ENCODE results near the gene APPBP2.

Gene APPBP2

DNA sequence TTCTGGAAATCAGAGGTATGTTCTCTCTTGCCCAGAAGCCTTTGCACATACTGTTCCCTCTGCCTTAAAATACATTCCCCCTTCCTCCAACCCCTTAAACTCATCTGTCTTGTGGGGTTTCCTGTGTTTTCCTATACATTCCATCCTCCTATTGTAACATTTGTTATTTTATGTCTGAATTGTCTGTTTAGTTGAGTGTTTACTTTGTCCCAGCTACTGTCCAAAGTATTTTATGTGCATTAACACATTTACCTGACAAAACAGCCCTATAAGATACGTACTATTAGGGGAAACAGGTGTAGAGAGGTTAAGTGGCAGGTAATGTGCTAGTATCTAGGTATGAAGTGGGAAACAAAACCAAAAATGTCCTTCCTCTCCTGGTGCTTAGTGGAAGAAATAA, 61.7 kb downstream of the APPBP2 start:
- no CpG with 5 or more reads among the region's 1 CpG for WGBS (ENCODE audit: insufficient coverage, insufficient read length)
- Histone ChIP-seq H3K4me1 (ENCODE audit: control insufficient read depth, insufficient read depth, low read length) (no peaks in the 10 kb centered on the region; the same call in 1 of the 2 replicates), H3K27me3 (ENCODE audit: control insufficient read depth, insufficient read depth, low read length) (no peaks in the 10 kb centered on the region), H3K27ac (ENCODE audit: low read length) (no peak overlapping the region), H3K9me3 (ENCODE audit: control insufficient read depth, insufficient read depth, low read length) (no peaks in the 10 kb centered on the region), H3K4me3 (ENCODE audit: low read length) (no peak overlapping the region), H3K36me3 (ENCODE audit: control insufficient read depth, insufficient read depth, low read length) (no peaks in the 10 kb centered on the region)
- DNase-seq (ENCODE audit: low read depth, low spot score) = no peak

DNA sequence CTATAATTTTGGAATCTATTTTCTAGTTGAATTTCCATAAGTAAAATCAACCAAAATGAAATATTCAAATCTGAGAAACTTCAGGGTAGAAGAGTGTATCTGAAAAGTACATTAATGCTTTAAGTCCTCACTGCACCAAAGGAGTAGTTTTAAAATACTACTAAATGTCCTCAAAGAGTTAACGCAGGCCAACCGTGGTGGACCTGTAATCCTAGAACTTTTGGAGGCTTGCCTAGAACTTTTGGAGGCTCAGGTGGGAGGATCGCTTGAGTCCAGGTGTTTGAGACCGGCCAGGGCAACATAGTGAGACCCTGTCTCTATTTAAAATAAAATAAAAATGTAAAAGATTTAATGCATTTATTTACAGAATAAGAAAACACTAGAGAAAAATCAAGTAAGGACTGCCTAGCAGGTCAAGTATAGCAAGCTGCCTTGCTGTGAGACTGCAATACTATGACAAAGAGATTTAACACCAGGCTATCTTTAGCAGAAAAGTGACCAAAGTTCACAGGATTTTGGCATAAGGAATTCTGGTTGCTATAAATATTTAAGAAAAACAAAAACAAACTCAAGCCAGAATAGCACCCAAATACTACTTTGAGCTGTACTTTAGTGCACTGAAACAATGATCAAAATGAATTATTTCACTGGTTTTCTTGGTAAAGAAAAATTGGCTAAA, 62.7 kb downstream of the APPBP2 start:
- no peaks in the 10 kb centered on the region; the same call in 1 of the 2 replicates for H3K4me1 ChIP-seq (ENCODE audit: control insufficient read depth, insufficient read depth, low read length)
- H3K9me3 ChIP-seq (ENCODE audit: control insufficient read depth, insufficient read depth, low read length) = no peaks in the 10 kb centered on the region
- H3K36me3 ChIP-seq (ENCODE audit: control insufficient read depth, insufficient read depth, low read length) = no peaks in the 10 kb centered on the region
- no peak overlapping the region for H3K27ac ChIP-seq (ENCODE audit: low read length)
- WGBS (ENCODE audit: insufficient coverage, insufficient read length) = no CpG with 5 or more reads among the region's 4 CpGs
- DNase-seq (ENCODE audit: low read depth, low spot score) = no peak
- H3K27me3 ChIP-seq (ENCODE audit: control insufficient read depth, insufficient read depth, low read length) = no peaks in the 10 kb centered on the region
- H3K4me3 ChIP-seq (ENCODE audit: low read length) = no peak overlapping the region

DNA sequence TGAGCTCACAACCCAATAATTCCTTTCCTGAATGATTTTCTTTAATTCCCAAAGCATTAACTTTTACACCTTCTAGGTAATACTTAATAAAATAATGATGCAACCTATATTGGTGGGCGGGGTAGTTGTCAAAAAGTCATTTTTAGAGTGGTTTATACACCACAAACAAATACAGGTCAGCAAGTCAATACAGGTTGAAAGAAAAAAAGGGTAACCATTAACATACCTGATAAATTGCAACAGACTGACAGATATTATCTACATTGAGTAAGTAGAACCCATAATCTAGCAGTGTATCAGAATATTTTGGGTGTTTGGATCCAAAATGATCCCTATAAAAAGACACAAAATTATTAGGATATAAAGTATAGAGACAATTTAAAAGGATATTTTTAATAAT, 64.5 kb downstream of the APPBP2 start:
- no peaks in the 10 kb centered on the region for H3K36me3 ChIP-seq (ENCODE audit: control insufficient read depth, insufficient read depth, low read length)
- WGBS (ENCODE audit: insufficient coverage, insufficient read length) = no CpG with 5 or more reads among the region's 1 CpG
- H3K4me3 ChIP-seq (ENCODE audit: low read length) = no peak overlapping the region
- no peaks in the 10 kb centered on the region; the same call in 1 of the 2 replicates for H3K4me1 ChIP-seq (ENCODE audit: control insufficient read depth, insufficient read depth, low read length)
- H3K27me3 ChIP-seq (ENCODE audit: control insufficient read depth, insufficient read depth, low read length) = no peaks in the 10 kb centered on the region
- no peak for DNase-seq (ENCODE audit: low read depth, low spot score)
- no peaks in the 10 kb centered on the region for H3K9me3 ChIP-seq (ENCODE audit: control insufficient read depth, insufficient read depth, low read length)
- H3K27ac ChIP-seq (ENCODE audit: low read length) = no peak overlapping the region

- Histone ChIP-seq H3K4me1 (ENCODE audit: control insufficient read depth, insufficient read depth, low read length) (no peaks in the 10 kb centered on the region; the same call in 1 of the 2 replicates), H3K4me3 (ENCODE audit: low read length) (no peak overlapping the region), H3K36me3 (ENCODE audit: control insufficient read depth, insufficient read depth, low read length) (0 out of 2 replicates have a peak, but pooled peaks cover 3% of the 10 kb centered on the region), H3K27ac (ENCODE audit: low read length) (no peak overlapping the region), H3K9me3 (ENCODE audit: control insufficient read depth, insufficient read depth, low read length) (no peaks in the 10 kb centered on the region), H3K27me3 (ENCODE audit: control insufficient read depth, insufficient read depth, low read length) (no peaks in the 10 kb centered on the region)
- WGBS (ENCODE audit: insufficient coverage, insufficient read length) = no CpG with 5 or more reads among the region's 2 CpGs
- DNase-seq (ENCODE audit: low read depth, low spot score) = no peak
Observed at GRCh38 chr17:60457148-60457547, 68.9 kb downstream of the APPBP2 start.

- no CpG with 5 or more reads among the region's 4 CpGs for WGBS (ENCODE audit: insufficient coverage, insufficient read length)
- no peak for DNase-seq (ENCODE audit: low read depth, low spot score)
- Histone ChIP-seq H3K27ac (ENCODE audit: low read length) (no peak overlapping the region), H3K4me1 (ENCODE audit: control insufficient read depth, insufficient read depth, low read length) (no peaks in the 10 kb centered on the region; the same call in 1 of the 2 replicates), H3K36me3 (ENCODE audit: control insufficient read depth, insufficient read depth, low read length) (0 out of 2 replicates have a peak, but pooled peaks cover 3% of the 10 kb centered on the region), H3K9me3 (ENCODE audit: control insufficient read depth, insufficient read depth, low read length) (no peaks in the 10 kb centered on the region), H3K27me3 (ENCODE audit: control insufficient read depth, insufficient read depth, low read length) (no peaks in the 10 kb centered on the region), H3K4me3 (ENCODE audit: low read length) (no peak overlapping the region)
Observed at GRCh38 chr17:60455378-60455777, 70.7 kb downstream of the APPBP2 start.

DNA sequence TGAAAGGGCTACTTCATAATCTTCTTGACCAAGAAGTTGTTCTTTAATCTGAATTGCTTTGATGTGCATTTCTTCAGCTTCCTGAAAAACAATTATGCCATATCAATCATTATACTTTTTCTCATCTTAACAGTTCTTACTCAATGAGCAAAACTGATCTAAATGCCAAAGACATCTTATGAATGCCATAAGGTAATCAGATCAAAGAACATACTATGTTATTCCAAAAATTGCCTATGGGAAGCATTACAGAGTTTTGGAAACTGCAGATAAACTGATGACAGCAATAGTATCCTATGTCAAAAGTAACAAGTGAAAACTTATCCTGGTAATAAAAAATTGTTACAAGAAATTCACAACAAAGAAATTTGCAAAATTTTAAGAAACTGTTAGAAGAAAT, 74.1 kb downstream of the APPBP2 start:
- Histone ChIP-seq H3K27ac (ENCODE audit: low read length) (no peak overlapping the region), H3K4me3 (ENCODE audit: low read length) (no peak overlapping the region), H3K4me1 (ENCODE audit: control insufficient read depth, insufficient read depth, low read length) (no peaks in the 10 kb centered on the region), H3K36me3 (ENCODE audit: control insufficient read depth, insufficient read depth, low read length) (peaks cover 5% of the 10 kb centered on the region; the same call in 1 of the 2 replicates), H3K27me3 (ENCODE audit: control insufficient read depth, insufficient read depth, low read length) (no peaks in the 10 kb centered on the region), H3K9me3 (ENCODE audit: control insufficient read depth, insufficient read depth, low read length) (no peaks in the 10 kb centered on the region)
- no peak for DNase-seq (ENCODE audit: low read depth, low spot score)

GRCh38 chr17:60451071-60451470, 75.0 kb downstream of the APPBP2 start:
- H3K27me3 ChIP-seq (ENCODE audit: control insufficient read depth, insufficient read depth, low read length) = no peaks in the 10 kb centered on the region
- H3K4me3 ChIP-seq (ENCODE audit: low read length) = no peak overlapping the region
- peaks cover 5% of the 10 kb centered on the region; the same call in 1 of the 2 replicates for H3K36me3 ChIP-seq (ENCODE audit: control insufficient read depth, insufficient read depth, low read length)
- WGBS (ENCODE audit: insufficient coverage, insufficient read length) = no CpG with 5 or more reads among the region's 1 CpG
- no peaks in the 10 kb centered on the region for H3K4me1 ChIP-seq (ENCODE audit: control insufficient read depth, insufficient read depth, low read length)
- no peak for DNase-seq (ENCODE audit: low read depth, low spot score)
- no peak overlapping the region for H3K27ac ChIP-seq (ENCODE audit: low read length)
- H3K9me3 ChIP-seq (ENCODE audit: control insufficient read depth, insufficient read depth, low read length) = no peaks in the 10 kb centered on the region

DNA sequence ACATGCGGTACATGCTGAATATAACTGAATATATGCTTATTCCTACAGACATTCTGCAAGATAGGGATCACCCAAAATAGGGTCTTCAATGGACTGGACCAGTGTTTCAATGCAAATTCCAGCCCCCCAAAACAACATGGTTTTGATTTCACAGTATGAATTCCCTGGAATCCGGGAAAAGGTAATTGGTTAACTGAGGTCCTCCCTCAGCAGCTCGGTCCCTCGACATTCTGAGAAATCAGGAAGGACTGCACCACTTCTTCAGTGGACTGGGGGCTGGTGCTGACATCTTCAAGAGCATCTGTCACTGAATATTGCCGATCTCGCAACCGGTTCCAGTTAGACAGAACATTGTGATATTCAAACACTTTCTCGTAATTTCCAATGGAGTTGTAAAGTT, 78.7 kb downstream of the APPBP2 start:
- no peaks in the 10 kb centered on the region for H3K27me3 ChIP-seq (ENCODE audit: control insufficient read depth, insufficient read depth, low read length)
- no peak overlapping the region for H3K4me3 ChIP-seq (ENCODE audit: low read length)
- no peak for DNase-seq (ENCODE audit: low read depth, low spot score)
- no CpG with 5 or more reads among the region's 8 CpGs for WGBS (ENCODE audit: insufficient coverage, insufficient read length)
- no peaks in the 10 kb centered on the region for H3K4me1 ChIP-seq (ENCODE audit: control insufficient read depth, insufficient read depth, low read length)
- no peaks in the 10 kb centered on the region for H3K9me3 ChIP-seq (ENCODE audit: control insufficient read depth, insufficient read depth, low read length)
- no peak overlapping the region for H3K27ac ChIP-seq (ENCODE audit: low read length)
- H3K36me3 ChIP-seq (ENCODE audit: control insufficient read depth, insufficient read depth, low read length) = peaks cover 3% of the 10 kb centered on the region; the same call in 1 of the 2 replicates

- H3K27me3 ChIP-seq (ENCODE audit: control insufficient read depth, insufficient read depth, low read length) = no peaks in the 10 kb centered on the region
- no peak overlapping the region for H3K27ac ChIP-seq (ENCODE audit: low read length)
- H3K36me3 ChIP-seq (ENCODE audit: control insufficient read depth, insufficient read depth, low read length) = peaks cover 3% of the 10 kb centered on the region; the same call in 1 of the 2 replicates
- no peak for DNase-seq (ENCODE audit: low read depth, low spot score)
- no peak overlapping the region for H3K4me3 ChIP-seq (ENCODE audit: low read length)
- no peaks in the 10 kb centered on the region for H3K4me1 ChIP-seq (ENCODE audit: control insufficient read depth, insufficient read depth, low read length)
- H3K9me3 ChIP-seq (ENCODE audit: control insufficient read depth, insufficient read depth, low read length) = no peaks in the 10 kb centered on the region
Observed at GRCh38 chr17:60445144-60445543, 80.9 kb downstream of the APPBP2 start.

DNA sequence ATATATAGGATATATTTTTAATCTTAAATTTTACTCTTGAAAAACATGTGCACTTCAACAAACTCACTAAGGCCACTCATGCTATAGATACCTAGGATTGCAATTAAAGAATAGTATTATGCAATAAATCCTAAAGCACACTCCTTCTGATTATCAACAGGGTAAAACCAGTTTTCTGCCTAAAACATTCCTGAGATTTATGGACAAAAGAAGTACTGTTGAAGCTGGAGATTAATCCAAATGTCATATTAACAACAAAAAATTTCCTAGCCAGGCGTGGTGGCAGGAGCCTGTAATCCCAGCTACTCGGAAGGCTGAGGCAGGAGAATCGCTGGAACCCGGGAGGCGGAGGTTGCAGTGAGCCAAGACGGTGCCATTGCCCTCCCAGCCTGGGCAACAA, 82.3 kb downstream of the APPBP2 start:
- WGBS (ENCODE audit: insufficient coverage, insufficient read length) = no CpG with 5 or more reads among the region's 6 CpGs

More for the DNA sequence above, 82.3 kb downstream of the APPBP2 start:
- Histone ChIP-seq H3K4me3 (ENCODE audit: low read length) (no peak overlapping the region), H3K9me3 (ENCODE audit: control insufficient read depth, insufficient read depth, low read length) (no peaks in the 10 kb centered on the region; the same call in 1 of the 2 replicates), H3K27ac (ENCODE audit: low read length) (no peak overlapping the region), H3K4me1 (ENCODE audit: control insufficient read depth, insufficient read depth, low read length) (no peaks in the 10 kb centered on the region), H3K27me3 (ENCODE audit: control insufficient read depth, insufficient read depth, low read length) (no peaks in the 10 kb centered on the region), H3K36me3 (ENCODE audit: control insufficient read depth, insufficient read depth, low read length) (peaks cover 3% of the 10 kb centered on the region; the same call in 1 of the 2 replicates)
- DNase-seq (ENCODE audit: low read depth, low spot score) = no peak
